ENCODE data around the gene ESPN. TPM values are rescaled to one million over a fixed set of nuclear protein-coding genes. Genes with fewer than 3 reads are reported as not detected.

ESPN gene
- total RNA-seq, 2 experiments from 2014 or later = 0.83 to 0.99 TPM

GRCh38 chr1:6489799-6490180, 65.2 kb downstream of the ESPN start:
- CTCF ChIA-PET = interaction anchor here (0.7 to 5.9 kb wide), 21 partner anchors 9 to 157 kb away, joined by 3 to 38 read pairs (median 5); partner anchors contain the start of gene TNFRSF25
- H3K9me3 Mint-ChIP-seq = no peaks in the 10 kb centered on the region
- DNase-seq (peak; percentile 82), ATAC-seq (peak; percentile 62)
- peaks cover 13% of the 10 kb centered on the region for H3K27me3 Mint-ChIP-seq
- peaks cover 25% of the 10 kb centered on the region for H3K4me1 Mint-ChIP-seq (ENCODE audit: low read depth)
- H3K27ac Mint-ChIP-seq = peak overlapping the region; percentile 57
- intact Hi-C loops (cut with micrococcal nuclease) = no loop called here
- peak; percentile 100 for TF ChIP-seq CTCF (IDR thresholded peaks at IDR 0.05)
- POLR2A ChIA-PET = interaction anchor here (1.0 to 3.5 kb wide), 2 partner anchors 29 to 92 kb away, joined by 3 to 12 read pairs; no protein-coding TSS in a partner anchor
- H3K36me3 Mint-ChIP-seq (ENCODE audit: low read depth) = no peaks in the 10 kb centered on the region
- peak overlapping the region; percentile 77 for H3K4me3 Mint-ChIP-seq

- peak; percentile 76 for DNase-seq
- H3K27me3 Mint-ChIP-seq = peaks cover 13% of the 10 kb centered on the region
These were observed 65.9 kb downstream of the ESPN start for GRCh38 chr1:6490181-6491080.

GRCh38 chr1:6491081-6491449, 66.5 kb downstream of the ESPN start:
- DNase-seq (no peak), ATAC-seq (no peak)
- intact Hi-C loops (cut with micrococcal nuclease) = no loop called here
- peak overlapping the region; percentile 43 for H3K27ac Mint-ChIP-seq
- peaks cover 29% of the 10 kb centered on the region for H3K4me1 Mint-ChIP-seq (ENCODE audit: low read depth)
- peak overlapping the region; percentile 77 for H3K4me3 Mint-ChIP-seq
- CTCF ChIA-PET = interaction anchor here (1.1 to 5.9 kb wide), 11 partner anchors 8 to 112 kb away, joined by 3 to 38 read pairs (median 7); partner anchors contain the start of genes KLHL21, NOL9, TAS1R1 and TNFRSF25
- POLR2A ChIA-PET = interaction anchor here (0.6 to 3.5 kb wide), 8 partner anchors 10 to 111 kb away, joined by 3 to 12 read pairs (median 3); partner anchors contain the start of gene NOL9
- H3K36me3 Mint-ChIP-seq (ENCODE audit: low read depth) = no peaks in the 10 kb centered on the region
- H3K27me3 Mint-ChIP-seq = peaks cover 9% of the 10 kb centered on the region
- H3K9me3 Mint-ChIP-seq = no peaks in the 10 kb centered on the region
- TF ChIP-seq CTCF (IDR thresholded peaks at IDR 0.05) = no peak

More at GRCh38 chr1:6490181-6491080, 65.9 kb downstream of the ESPN start:
- Mint-ChIP-seq H3K4me1 (ENCODE audit: low read depth) (peaks cover 25% of the 10 kb centered on the region), H3K27ac (peak overlapping the region; percentile 57), H3K36me3 (ENCODE audit: low read depth) (no peaks in the 10 kb centered on the region), H3K9me3 (no peaks in the 10 kb centered on the region), H3K4me3 (peak overlapping the region; percentile 77)
- intact Hi-C loops (cut with micrococcal nuclease) = no loop called here
- ATAC-seq = peak; percentile 55
- peak; percentile 71 for TF ChIP-seq CTCF (IDR thresholded peaks at IDR 0.05)
- ChIA-PET CTCF (interaction anchor here (0.6 to 5.9 kb wide), 23 partner anchors 9 to 156 kb away, joined by 3 to 38 read pairs (median 5); partner anchors contain the start of genes KLHL21, NOL9, TAS1R1 and TNFRSF25), POLR2A (interaction anchor here (0.6 to 3.5 kb wide), 10 partner anchors 11 to 111 kb away, joined by 3 to 12 read pairs (median 3); partner anchors contain the start of gene NOL9)

- Mint-ChIP-seq H3K27ac (peak within 1 kb of the TSS; percentile 43), H3K4me1 (ENCODE audit: low read depth) (peaks cover 27% of the 10 kb centered on the region), H3K36me3 (ENCODE audit: low read depth) (no peaks in the 10 kb centered on the region), H3K9me3 (no peaks in the 10 kb centered on the region), H3K4me3 (peak within 1 kb of the TSS; percentile 77), H3K27me3 (peaks cover 4% of the 10 kb centered on the region)
- ATAC-seq = no peak
- ChIA-PET CTCF (interaction anchor here (1.1 to 3.8 kb wide), 6 partner anchors 11 to 111 kb away, joined by 3 to 27 read pairs (median 8); partner anchors contain the start of genes KLHL21, NOL9 and TAS1R1), POLR2A (interaction anchor here (0.7 to 3.5 kb wide), 9 partner anchors 10 to 123 kb away, joined by 3 to 12 read pairs (median 3); partner anchors contain the start of genes KLHL21 and NOL9)
- no peak for TF ChIP-seq CTCF (IDR thresholded peaks at IDR 0.05)
- intact Hi-C loops (cut with micrococcal nuclease) = no loop called here
- peak; percentile 43 for DNase-seq
These were observed 66.9 kb downstream of the ESPN start, which contains the start of gene PLEKHG5 for GRCh38 chr1:6491480-6491962. Gene PLEKHG5 (minus strand): TSS chr1:6491667. CDS start chr1:6477571, 14,096 bp downstream.
